Measurements from ENCODE around the gene TNFRSF8.

The TNFRSF8 gene

DNA sequence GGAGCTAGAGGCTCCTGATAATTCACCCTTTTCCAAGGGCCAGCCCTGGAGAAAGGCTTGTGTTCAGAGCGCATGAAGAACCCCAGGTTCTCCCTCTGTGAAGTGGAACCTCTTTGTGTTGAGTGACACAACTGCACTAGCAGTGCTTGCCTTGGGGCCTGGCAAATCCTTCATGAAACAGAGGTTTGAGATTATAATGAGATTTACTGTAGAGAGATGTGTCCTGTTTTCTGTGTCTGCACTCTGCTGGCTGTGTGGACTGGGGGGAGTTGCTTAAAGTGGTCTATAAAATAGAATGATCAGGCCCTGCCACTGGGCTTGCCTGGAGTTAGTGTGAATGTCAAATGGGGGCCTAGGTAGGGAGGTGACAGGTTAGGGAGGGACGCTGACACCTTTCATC, 92.2 kb downstream of the TNFRSF8 start:
- H3K4me3 ChIP-seq (ENCODE audit: control insufficient read depth, low read depth, low read length): no peak overlapping the region
- TF ChIP-seq, protein P1, sequence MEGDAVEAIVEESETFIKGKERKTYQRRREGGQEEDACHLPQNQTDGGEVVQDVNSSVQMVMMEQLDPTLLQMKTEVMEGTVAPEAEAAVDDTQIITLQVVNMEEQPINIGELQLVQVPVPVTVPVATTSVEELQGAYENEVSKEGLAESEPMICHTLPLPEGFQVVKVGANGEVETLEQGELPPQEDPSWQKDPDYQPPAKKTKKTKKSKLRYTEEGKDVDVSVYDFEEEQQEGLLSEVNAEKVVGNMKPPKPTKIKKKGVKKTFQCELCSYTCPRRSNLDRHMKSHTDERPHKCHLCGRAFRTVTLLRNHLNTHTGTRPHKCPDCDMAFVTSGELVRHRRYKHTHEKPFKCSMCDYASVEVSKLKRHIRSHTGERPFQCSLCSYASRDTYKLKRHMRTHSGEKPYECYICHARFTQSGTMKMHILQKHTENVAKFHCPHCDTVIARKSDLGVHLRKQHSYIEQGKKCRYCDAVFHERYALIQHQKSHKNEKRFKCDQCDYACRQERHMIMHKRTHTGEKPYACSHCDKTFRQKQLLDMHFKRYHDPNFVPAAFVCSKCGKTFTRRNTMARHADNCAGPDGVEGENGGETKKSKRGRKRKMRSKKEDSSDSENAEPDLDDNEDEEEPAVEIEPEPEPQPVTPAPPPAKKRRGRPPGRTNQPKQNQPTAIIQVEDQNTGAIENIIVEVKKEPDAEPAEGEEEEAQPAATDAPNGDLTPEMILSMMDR (conservative IDR thresholded peaks at IDR 0.05; ENCODE audit: control insufficient read depth, insufficient read depth, low read depth, low read length): no peak
- DNase-seq (ENCODE audit: low read depth): no peak

DNA sequence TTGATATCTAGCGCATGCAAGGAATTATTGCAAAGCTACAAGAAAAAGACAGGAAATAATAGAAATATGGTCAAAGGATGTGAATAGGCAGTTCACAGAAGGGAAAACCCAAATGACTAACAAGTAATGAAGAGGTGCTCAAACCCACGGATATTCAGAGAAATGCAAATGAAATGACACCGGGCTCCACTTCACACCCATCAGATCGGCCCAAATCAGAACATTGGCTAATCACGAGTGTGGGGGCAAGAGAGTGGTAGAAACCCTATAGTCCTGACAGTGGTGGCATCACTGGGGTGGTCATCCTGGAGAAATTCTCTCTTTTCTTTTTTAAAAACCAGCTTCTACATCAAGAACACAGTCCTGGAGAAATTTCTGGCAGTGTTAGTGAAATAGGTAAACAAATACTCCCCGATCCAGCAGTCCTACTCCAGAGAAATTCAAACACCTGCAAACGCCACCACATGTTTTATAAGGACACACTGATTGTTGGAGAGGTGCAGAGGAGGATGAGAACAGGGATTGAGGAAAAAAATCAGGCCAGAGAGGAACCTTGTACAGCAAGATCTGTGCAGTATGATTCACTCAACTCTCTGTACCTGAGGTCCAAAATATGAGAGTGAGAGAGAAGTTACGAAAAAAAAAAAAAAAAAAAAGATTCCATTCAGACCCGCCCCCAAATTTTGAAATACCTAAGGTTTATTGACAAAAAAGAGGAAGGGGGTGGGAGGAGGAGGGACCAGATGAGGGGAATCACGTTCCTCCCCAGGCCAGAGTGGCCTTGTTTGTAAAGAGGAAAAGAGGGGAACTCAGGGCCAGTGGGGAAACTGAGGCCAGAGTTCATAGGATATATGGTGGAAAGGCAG, 94.5 kb downstream of the TNFRSF8 start:
- DNase-seq (ENCODE audit: low read depth): no peak
- TF ChIP-seq, protein P1 (conservative IDR thresholded peaks at IDR 0.05; ENCODE audit: control insufficient read depth, insufficient read depth, low read depth, low read length): no peak
- H3K4me3 ChIP-seq (ENCODE audit: control insufficient read depth, low read depth, low read length): no peak overlapping the region

DNA sequence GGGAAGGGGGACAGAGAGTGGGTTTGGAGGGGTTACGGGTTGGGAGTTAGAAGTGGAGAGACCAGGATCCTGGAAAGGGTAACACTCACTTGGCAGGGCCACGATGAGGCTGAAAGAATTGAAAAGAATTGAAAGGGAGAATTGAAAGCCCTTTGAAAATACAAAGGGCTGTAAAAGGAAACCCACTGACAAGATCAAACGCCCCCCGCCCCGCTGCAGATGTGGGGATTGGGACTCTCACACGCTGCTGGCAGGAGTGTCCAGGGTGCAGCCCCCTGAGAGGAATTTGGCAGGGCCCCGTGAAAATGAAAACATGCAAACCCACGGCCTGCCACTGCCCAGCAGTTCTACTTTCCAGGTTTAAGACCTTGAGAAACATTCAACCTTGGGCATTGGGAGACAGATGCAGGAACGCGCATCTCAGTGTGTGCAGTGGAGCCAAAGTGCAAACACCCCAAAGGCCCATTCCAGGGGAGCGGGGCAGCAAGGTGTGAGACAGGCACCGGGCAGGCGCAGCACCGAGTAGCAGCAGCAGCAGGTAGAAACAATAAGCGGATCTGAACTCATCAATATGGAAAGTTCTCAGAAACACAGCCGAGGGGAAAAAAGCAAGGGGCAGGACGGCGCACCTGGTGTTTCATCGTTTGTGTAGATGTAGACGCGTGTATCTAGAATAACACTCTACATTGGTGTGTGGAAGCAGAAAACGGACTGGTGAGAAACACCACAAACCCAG, 95.4 kb downstream of the TNFRSF8 start:
- no peak overlapping the region for H3K4me3 ChIP-seq (ENCODE audit: control insufficient read depth, low read depth, low read length)
- no peak for DNase-seq (ENCODE audit: low read depth)
- TF ChIP-seq, protein P1 (conservative IDR thresholded peaks at IDR 0.05; ENCODE audit: control insufficient read depth, insufficient read depth, low read depth, low read length): no peak

DNA sequence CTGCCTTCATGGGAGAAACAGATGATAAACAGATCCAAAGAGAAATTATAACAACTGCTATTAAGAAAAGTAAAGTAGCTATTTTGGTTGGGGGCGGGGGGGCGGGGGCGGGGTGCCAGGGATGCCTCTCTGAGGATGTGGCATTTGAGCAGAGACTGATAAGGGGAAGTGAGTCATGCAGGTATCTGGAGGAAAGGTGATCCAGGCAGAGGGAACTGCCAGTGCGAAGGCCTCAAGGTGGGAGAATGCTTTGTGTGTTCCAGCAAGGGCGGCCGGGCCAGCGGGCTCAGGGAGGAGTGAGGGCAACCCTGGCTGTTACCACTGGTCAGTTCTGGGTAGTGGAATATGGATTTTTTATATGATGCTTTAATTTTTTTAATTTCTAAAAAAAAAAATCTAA, 96.7 kb downstream of the TNFRSF8 start:
- no peak overlapping the region for H3K4me3 ChIP-seq (ENCODE audit: control insufficient read depth, low read depth, low read length)
- DNase-seq (ENCODE audit: low read depth): no peak
- TF ChIP-seq, protein P1 (conservative IDR thresholded peaks at IDR 0.05; ENCODE audit: control insufficient read depth, insufficient read depth, low read depth, low read length): no peak

DNA sequence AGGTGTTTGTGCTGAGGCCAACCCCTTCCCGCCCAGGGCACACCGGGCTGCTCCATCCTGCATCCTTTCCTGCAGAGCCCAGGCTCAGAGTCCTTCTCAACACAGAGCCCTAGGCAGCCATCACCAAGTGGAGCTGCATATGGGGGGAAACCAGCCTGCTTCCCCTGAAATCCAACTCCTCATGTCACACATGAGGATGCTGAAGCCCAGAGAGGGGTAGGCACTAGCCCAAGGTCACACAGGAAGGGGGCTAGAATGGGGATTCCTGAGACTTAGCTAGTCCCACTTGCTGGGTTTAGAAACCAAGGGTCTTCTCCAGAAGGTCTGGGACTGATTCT, 98.2 kb downstream of the TNFRSF8 start:
- H3K4me3 ChIP-seq (ENCODE audit: control insufficient read depth, low read depth, low read length): no peak overlapping the region
- TF ChIP-seq, protein P1 (conservative IDR thresholded peaks at IDR 0.05; ENCODE audit: control insufficient read depth, insufficient read depth, low read depth, low read length): no peak
- DNase-seq (ENCODE audit: low read depth): no peak

DNA sequence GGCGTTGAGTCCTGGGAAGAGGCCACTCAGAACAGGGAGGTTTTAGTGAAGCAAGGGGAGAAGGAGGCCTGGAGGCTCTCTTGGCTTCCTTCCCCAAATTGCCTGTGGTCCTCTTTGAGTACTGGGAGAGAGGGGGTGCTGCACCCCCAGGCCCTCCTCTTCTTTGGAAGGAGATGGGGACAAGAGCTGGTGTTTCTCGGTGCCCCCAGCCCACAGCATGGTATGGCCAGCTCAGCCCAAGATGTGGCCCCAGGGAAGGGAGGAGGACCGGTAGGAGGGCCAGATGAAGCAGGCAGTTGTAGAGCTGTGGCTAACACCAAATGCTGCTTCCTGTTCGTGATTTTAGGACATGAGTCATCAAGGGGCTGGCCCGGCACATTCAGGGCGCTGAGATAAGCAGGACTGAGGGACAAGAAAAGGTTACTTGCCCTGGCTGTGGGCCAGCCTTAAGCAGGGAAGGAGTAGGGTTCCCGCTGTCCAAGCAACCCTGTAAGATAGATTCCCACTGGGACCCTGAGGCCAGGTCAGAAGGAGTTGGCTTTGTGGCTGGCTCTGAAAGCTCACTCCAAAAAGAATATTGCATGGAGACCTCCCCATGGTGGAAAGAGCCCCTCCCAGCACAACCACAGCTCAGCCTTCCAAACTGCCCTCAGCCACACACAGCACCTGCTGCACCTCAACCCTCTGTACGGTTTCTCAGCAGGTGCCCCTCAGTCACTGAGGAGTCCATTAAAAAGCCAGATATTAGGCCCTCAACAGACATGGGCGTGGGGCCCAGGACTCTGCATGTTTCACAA, 98.8 kb downstream of the TNFRSF8 start:
- no peak overlapping the region for H3K4me3 ChIP-seq (ENCODE audit: control insufficient read depth, low read depth, low read length)
- peak; percentile 86 for DNase-seq (ENCODE audit: low read depth)

More for the DNA sequence above, 98.8 kb downstream of the TNFRSF8 start:
- TF ChIP-seq, protein P1 (conservative IDR thresholded peaks at IDR 0.05; ENCODE audit: control insufficient read depth, insufficient read depth, low read depth, low read length): no peak
